H9 (cell line): Measurements from ENCODE around the gene SARNP. TPM values are rescaled to one million over a fixed set of nuclear protein-coding genes. Genes with fewer than 3 reads are reported as not detected.

ENCODE experiments used
- DNase-seq: peaks from one replicate; pipeline ENCODE4 v3.0.0-alpha.2; 2017
- H2AFZ ChIP-seq: one replicate; pipeline ENCODE4 v1.6.1; 2013; ENCODE audit warnings: mild to moderate bottlenecking, low read length, control low read depth, moderate library complexity
- H2AK5ac ChIP-seq: 2 replicates; pipeline ENCODE4 v1.6.1; 2013; ENCODE audit warnings: low read length, control low read depth, mixed read lengths; ENCODE audit not compliant: insufficient read length
- H2BK120ac ChIP-seq: one replicate; pipeline ENCODE4 v1.6.1; 2013; ENCODE audit warnings: low read depth, mild to moderate bottlenecking, low read length, control low read depth, inconsistent platforms; ENCODE audit not compliant: poor library complexity, severe bottlenecking
- H2BK12ac ChIP-seq: 2 replicates; pipeline ENCODE4 v1.6.1; 2013; ENCODE audit warnings: low read length, control low read depth, mixed read lengths, low read depth; ENCODE audit not compliant: insufficient read length
- H2BK15ac ChIP-seq: 2 replicates; pipeline ENCODE4 v1.6.1; 2013; ENCODE audit warnings: low read depth, low read length, control low read depth
- H2BK20ac ChIP-seq: one replicate; pipeline ENCODE4 v1.6.1; 2013; ENCODE audit warnings: low read depth, mild to moderate bottlenecking, low read length, control low read depth, inconsistent platforms; ENCODE audit not compliant: poor library complexity, severe bottlenecking
- H2BK5ac ChIP-seq: 2 replicates; pipeline ENCODE4 v1.6.1; 2013; ENCODE audit warnings: low read length, control low read depth, mixed read lengths; ENCODE audit not compliant: insufficient read length
- H3K14ac ChIP-seq: 2 replicates; pipeline ENCODE4 v1.6.1; 2013; ENCODE audit warnings: low read length, control low read depth; ENCODE audit not compliant: insufficient read depth
- H3K18ac ChIP-seq: 2 replicates; pipeline ENCODE4 v1.6.1; 2013; ENCODE audit warnings: low read depth, mild to moderate bottlenecking, mixed read lengths, low read length, control low read depth; ENCODE audit not compliant: insufficient read length
- H3K23ac ChIP-seq: 2 replicates; pipeline ENCODE4 v1.6.1; 2013; ENCODE audit warnings: low read length, control low read depth, mixed read lengths, low read depth; ENCODE audit not compliant: insufficient read length
- H3K23me2 ChIP-seq: 2 replicates; pipeline ENCODE4 v1.6.1; 2013; ENCODE audit warnings: low read depth, mild to moderate bottlenecking, mixed read lengths, low read length, control low read depth; ENCODE audit not compliant: insufficient read length, poor library complexity, severe bottlenecking
- H3K27ac ChIP-seq: 2 replicates; pipeline ENCODE4 v1.5.1; 2013; ENCODE audit warnings: low read length, control low read depth, mixed read lengths, low read depth; ENCODE audit not compliant: insufficient read length
- H3K27me3 ChIP-seq: 2 replicates; pipeline ENCODE4 v1.6.1; 2013; ENCODE audit warnings: low read length, control low read depth, inconsistent platforms; ENCODE audit not compliant: insufficient read depth
- H3K4ac ChIP-seq: 2 replicates; pipeline ENCODE4 v1.6.1; 2013; ENCODE audit warnings: low read depth, mild to moderate bottlenecking, control low read depth, inconsistent platforms, low read length, moderate library complexity
- H3K4me1 ChIP-seq: 2 replicates; pipeline ENCODE4 v1.6.1; 2013; ENCODE audit warnings: low read length, control low read depth, inconsistent platforms; ENCODE audit not compliant: insufficient read depth
- H3K4me2 ChIP-seq: 2 replicates; pipeline ENCODE4 v1.6.1; 2013; ENCODE audit warnings: low read length, control low read depth, mixed read lengths; ENCODE audit not compliant: insufficient read length, insufficient read depth
- H3K56ac ChIP-seq: 2 replicates; pipeline ENCODE4 v1.6.1; 2013; ENCODE audit warnings: low read depth, mild to moderate bottlenecking, mixed read lengths, low read length, control low read depth; ENCODE audit not compliant: insufficient read length
- H3K79me1 ChIP-seq: 2 replicates; pipeline ENCODE4 v1.6.1; 2013; ENCODE audit warnings: low read depth, mild to moderate bottlenecking, moderate library complexity, low read length, control low read depth, inconsistent platforms; ENCODE audit not compliant: insufficient read depth, poor library complexity, severe bottlenecking
- H3K79me2 ChIP-seq: 2 replicates; pipeline ENCODE4 v1.6.1; 2013; ENCODE audit warnings: low read length, control low read depth, inconsistent platforms; ENCODE audit not compliant: insufficient read depth
- H3K9ac ChIP-seq: 2 replicates; pipeline ENCODE4 v1.6.1; 2013; ENCODE audit warnings: low read length, control low read depth, mixed read lengths; ENCODE audit not compliant: insufficient read length; ENCODE audit errors: extremely low read depth
- H3K9me3 ChIP-seq: one replicate; pipeline ENCODE4 v1.6.1; 2013; ENCODE audit warnings: low read depth, low read length, inconsistent platforms; ENCODE audit not compliant: control insufficient read depth
- H3T11ph ChIP-seq: one replicate; pipeline ENCODE4 v1.6.1; 2013; ENCODE audit warnings: mild to moderate bottlenecking, low read length, control low read depth, inconsistent platforms
- H4K20me1 ChIP-seq: one replicate; pipeline ENCODE4 v1.6.1; 2013; ENCODE audit not compliant: control insufficient read depth, insufficient read length, insufficient read depth
- H4K5ac ChIP-seq: 2 replicates; pipeline ENCODE4 v1.6.1; 2013; ENCODE audit warnings: low read depth, mild to moderate bottlenecking, mixed read lengths, low read length, control low read depth; ENCODE audit not compliant: insufficient read length
- H4K8ac ChIP-seq: replicated peaks from 2 replicates; pipeline ENCODE4 v1.6.1; 2013; ENCODE audit warnings: low read length, control low read depth, mixed read lengths, low read depth; ENCODE audit not compliant: insufficient read length
- H4K91ac ChIP-seq: 2 replicates; pipeline ENCODE4 v1.6.1; 2013; ENCODE audit warnings: low read depth, mild to moderate bottlenecking, moderate library complexity, mixed read lengths, low read length, control low read depth; ENCODE audit not compliant: insufficient read length
- H3K27ac Mint-ChIP-seq, 3 experiments: 2 replicates in 2 of 3; 3 replicates in 1 of 3; pipeline ENCODE4 v1.8.0; 2020 to 2021; ENCODE audit warnings: mixed read lengths in 3 of 3, mild to moderate bottlenecking in 1 of 3, moderate library complexity in 1 of 3
- H3K27me3 Mint-ChIP-seq: 2 replicates; pipeline ENCODE4 v1.8.0; 2021; ENCODE audit warnings: low read depth, mild to moderate bottlenecking, moderate library complexity, mixed read lengths
- H3K36me3 Mint-ChIP-seq, 3 experiments: 2 replicates in 2 of 3; 3 replicates in 1 of 3; pipeline ENCODE4 v1.8.0; 2020 to 2021; ENCODE audit warnings: low read depth in 3 of 3, mixed read lengths in 3 of 3; ENCODE audit not compliant: insufficient read depth in 1 of 3
- H3K4me1 Mint-ChIP-seq, 2 experiments: 2 replicates each; pipeline ENCODE4 v1.8.0; 2020; ENCODE audit warnings: mixed read lengths in 2 of 2
- H3K4me3 Mint-ChIP-seq, 2 experiments: 2 replicates in 1 of 2; 3 replicates in 1 of 2; pipeline ENCODE4 v1.8.0; 2020 to 2021; ENCODE audit warnings: mild to moderate bottlenecking in 2 of 2, mixed read lengths in 2 of 2, moderate library complexity in 1 of 2
- H3K9me3 Mint-ChIP-seq, 2 experiments: 2 replicates in 1 of 2; 3 replicates in 1 of 2; pipeline ENCODE4 v1.8.0; 2020; ENCODE audit warnings: mild to moderate bottlenecking in 2 of 2, mixed read lengths in 2 of 2, moderate library complexity in 1 of 2
- WGBS: extraction: QIAGEN DNeasy Blood & Tissue Kit; methylation state at CpG from one replicate; pipeline ENCODE4 v1.1.7; 2013; ENCODE audit warnings: missing lambda C conversion rate, low lambda C conversion rate, mixed read lengths; ENCODE audit not compliant: insufficient read length; ENCODE audit errors: extremely low coverage; 5-methylcytosine and 5-hydroxymethylcytosine counted together
- total RNA-seq: library from RNA; stranded (reverse); gene quantifications from 2 replicates; pipeline ENCODE4 v1.2.1, GENCODE V29; 2021
- TF ChIP-seq, protein P1 (sequence below): fragments of 200-600 bp; sonication (generic); conservative IDR thresholded peaks from 3 replicates; pipeline ENCODE4 v1.8.0; 2021; ENCODE audit warnings: antibody characterized with exemption, mild to moderate bottlenecking

SARNP gene
- total RNA-seq, 1 experiment from 2014 or later: 127 TPM

DNA sequence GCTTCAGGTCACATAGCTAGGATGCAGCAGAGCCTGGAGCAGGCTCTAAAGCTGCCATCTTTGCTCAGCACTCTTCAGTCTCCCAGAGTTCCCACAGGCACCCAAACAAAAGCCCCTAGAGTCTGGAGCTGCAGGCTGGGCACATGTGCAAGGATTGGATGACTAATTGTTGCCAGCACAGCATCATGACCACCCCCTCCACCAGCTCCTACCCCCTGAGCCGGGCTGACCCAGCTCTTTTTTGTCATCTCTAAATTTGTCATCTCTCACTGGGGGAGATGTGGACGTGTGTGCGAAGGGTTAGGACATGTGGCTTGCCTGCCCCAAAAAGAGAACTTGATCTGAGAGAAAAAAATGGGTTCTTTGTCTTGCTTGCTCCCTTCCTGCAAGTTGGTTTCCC lies 29.5 kb upstream of the SARNP start:
- Histone ChIP-seq H3K14ac (no peak overlapping the region), H3K9ac (no peak overlapping the region), H4K8ac (no peak overlapping the region), H2BK20ac (no peak overlapping the region), H4K91ac (no peak overlapping the region), H2AFZ (no peak overlapping the region), H3K18ac (no peak overlapping the region), H3K4me1 (no peaks in the 10 kb centered on the region; the same call in 1 of the 2 replicates), H3K4ac (no peak overlapping the region), H3K4me2 (no peak overlapping the region), H3K27ac (no peak overlapping the region), H2BK5ac (no peak overlapping the region), H4K5ac (no peak overlapping the region), H2BK15ac (no peak overlapping the region), H2BK12ac (no peak overlapping the region), H3T11ph (no peak overlapping the region), H3K27me3 (no peaks in the 10 kb centered on the region), H3K79me2 (no peaks in the 10 kb centered on the region), H2BK120ac (no peak overlapping the region), H3K9me3 (no peaks in the 10 kb centered on the region), H3K23me2 (no peaks in the 10 kb centered on the region), H3K79me1 (no peaks in the 10 kb centered on the region), H3K56ac (no peak overlapping the region), H3K23ac (no peak overlapping the region), H2AK5ac (no peak overlapping the region), H4K20me1 (peaks cover 3% of the 10 kb centered on the region)
- H3K4me3 Mint-ChIP-seq: no peak overlapping the region; a peak in 1 of 5 replicates
- TF ChIP-seq, protein P1, sequence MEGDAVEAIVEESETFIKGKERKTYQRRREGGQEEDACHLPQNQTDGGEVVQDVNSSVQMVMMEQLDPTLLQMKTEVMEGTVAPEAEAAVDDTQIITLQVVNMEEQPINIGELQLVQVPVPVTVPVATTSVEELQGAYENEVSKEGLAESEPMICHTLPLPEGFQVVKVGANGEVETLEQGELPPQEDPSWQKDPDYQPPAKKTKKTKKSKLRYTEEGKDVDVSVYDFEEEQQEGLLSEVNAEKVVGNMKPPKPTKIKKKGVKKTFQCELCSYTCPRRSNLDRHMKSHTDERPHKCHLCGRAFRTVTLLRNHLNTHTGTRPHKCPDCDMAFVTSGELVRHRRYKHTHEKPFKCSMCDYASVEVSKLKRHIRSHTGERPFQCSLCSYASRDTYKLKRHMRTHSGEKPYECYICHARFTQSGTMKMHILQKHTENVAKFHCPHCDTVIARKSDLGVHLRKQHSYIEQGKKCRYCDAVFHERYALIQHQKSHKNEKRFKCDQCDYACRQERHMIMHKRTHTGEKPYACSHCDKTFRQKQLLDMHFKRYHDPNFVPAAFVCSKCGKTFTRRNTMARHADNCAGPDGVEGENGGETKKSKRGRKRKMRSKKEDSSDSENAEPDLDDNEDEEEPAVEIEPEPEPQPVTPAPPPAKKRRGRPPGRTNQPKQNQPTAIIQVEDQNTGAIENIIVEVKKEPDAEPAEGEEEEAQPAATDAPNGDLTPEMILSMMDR: no peak
- no peaks in the 10 kb centered on the region for H3K9me3 Mint-ChIP-seq
- H3K27ac Mint-ChIP-seq: no peak overlapping the region
- H3K27me3 Mint-ChIP-seq: peaks cover 8% of the 10 kb centered on the region
- no peak for DNase-seq
- peaks cover 23 to 29% of the 10 kb centered on the region in 2 experiments for H3K4me1 Mint-ChIP-seq
- H3K36me3 Mint-ChIP-seq: no peaks in the 10 kb centered on the region
- WGBS: no CpG with 5 or more reads among the region's 3 CpGs
